Natural killer cell (primary cell): ENCODE measurements around the gene VEZF1. TPM values are rescaled to one million over a fixed set of nuclear protein-coding genes. Genes with fewer than 3 reads are reported as not detected.

Source experiments
- ATAC-seq, 3 donors: fragments of 150-1000 bp in 2 of 3; fragments of 200-7000 bp in 1 of 3; cut with Tn5 transposase; 1 replicate in 1 of 3; 2 replicates in 2 of 3; pipeline ENCODE4 v1.10.0; 2021; ENCODE audit warnings: mild to moderate bottlenecking in 2 of 3, moderate library complexity in 2 of 3
- DNase-seq, 2 donors: peaks; one replicate each; pipeline versions ENCODE4 v3.0.0 to v3.0.0-alpha.2; 2013 to 2021; ENCODE audit warnings: mixed read lengths in 1 of 2
- H3K27ac ChIP-seq: one replicate; pipeline ENCODE4 v1.5.1; 2013; ENCODE audit warnings: mild to moderate bottlenecking, low read length
- H3K27me3 ChIP-seq: one replicate; pipeline ENCODE4 v1.6.1; 2013; ENCODE audit warnings: low read length; ENCODE audit not compliant: control insufficient read depth, insufficient read depth
- H3K36me3 ChIP-seq: one replicate; pipeline ENCODE4 v1.6.1; 2013; ENCODE audit warnings: low read length; ENCODE audit not compliant: control insufficient read depth, insufficient read depth
- H3K4me1 ChIP-seq: one replicate; pipeline ENCODE4 v1.6.1; 2013; ENCODE audit warnings: low read length; ENCODE audit not compliant: control insufficient read depth, insufficient read depth
- H3K4me3 ChIP-seq: one replicate; pipeline ENCODE4 v1.5.1; 2013; ENCODE audit warnings: low read length
- H3K9me3 ChIP-seq: one replicate; pipeline ENCODE4 v1.6.1; 2013; ENCODE audit warnings: low read length; ENCODE audit not compliant: control insufficient read depth, insufficient read depth
- H3K27ac Mint-ChIP-seq, 2 donors: one replicate each; pipeline ENCODE4 v1.8.0; 2022; ENCODE audit warnings: mild to moderate bottlenecking in 2 of 2, mixed read lengths in 2 of 2, moderate library complexity in 1 of 2
- H3K27me3 Mint-ChIP-seq, 2 donors: one replicate each; pipeline ENCODE4 v1.8.0; 2022; ENCODE audit warnings: low read depth in 2 of 2, mixed read lengths in 2 of 2
- H3K36me3 Mint-ChIP-seq: one replicate; pipeline ENCODE4 v1.8.0; 2022; ENCODE audit warnings: mixed read lengths
- H3K4me1 Mint-ChIP-seq, 2 donors: one replicate each; pipeline ENCODE4 v1.8.0; 2022; ENCODE audit warnings: mixed read lengths in 2 of 2
- H3K4me3 Mint-ChIP-seq: one replicate; pipeline ENCODE4 v1.8.0; 2022; ENCODE audit warnings: mild to moderate bottlenecking, moderate library complexity, mixed read lengths
- H3K9me3 Mint-ChIP-seq, 2 donors: one replicate each; pipeline ENCODE4 v1.8.0; 2022; ENCODE audit warnings: mixed read lengths in 2 of 2
- CTCF ChIP-seq: fragments of 200-600 bp; IDR thresholded peaks from one replicate; pipeline ENCODE4 v1.8.0; 2022; ENCODE audit warnings: antibody characterized with exemption
- WGBS: methylation state at CpG from one replicate; pipeline ENCODE4 v1.1.7; 2013; ENCODE audit warnings: missing lambda C conversion rate; ENCODE audit not compliant: insufficient coverage; 5-methylcytosine and 5-hydroxymethylcytosine counted together
- intact Hi-C: fragments of 100-400 bp; cut with micrococcal nuclease; formaldehyde crosslinking; loops from one replicate; pipeline ENCODE4 v1.14.2; 2022
- total RNA-seq, 4 donors: library from RNA; stranded (reverse); fragments of 120-200 nt in 1 of 4; gene quantifications; one replicate each; pipeline versions ENCODE4 v1.2.3 to v1.2.4, GENCODE V29; 2013 to 2022

Gene VEZF1
- total RNA-seq, 3 donors from 2014 or later (not counting 1 experiment from before 2014, with no cell fraction given): 49.8 to 64.6 (median 63.4) TPM

GRCh38 chr17:57937492-57937891 is 50.6 kb downstream of the VEZF1 start:
- no peak overlapping the region for H3K4me3 Mint-ChIP-seq
- intact Hi-C loops: no loop called here
- H3K4me3 ChIP-seq: no peak overlapping the region
- H3K27me3 Mint-ChIP-seq: peaks cover 21% of the 10 kb centered on the region in 2 donors
- H3K4me1 Mint-ChIP-seq: peaks cover 0 to 6% of the 10 kb centered on the region in 2 donors
- H3K27me3 ChIP-seq: no peaks in the 10 kb centered on the region
- H3K9me3 ChIP-seq: no peaks in the 10 kb centered on the region
- no peaks in the 10 kb centered on the region for H3K36me3 ChIP-seq
- no peak for TF ChIP-seq CTCF
- DNase-seq: no peak
- no peak overlapping the region for H3K27ac ChIP-seq
- 90% methylated on average over 1 of the region's 2 CpGs for WGBS
- peaks cover 24% of the 10 kb centered on the region for H3K4me1 ChIP-seq
- H3K27ac Mint-ChIP-seq: no peak overlapping the region
- no peaks in the 10 kb centered on the region for H3K36me3 Mint-ChIP-seq
- no peaks in the 10 kb centered on the region for H3K9me3 Mint-ChIP-seq
- ATAC-seq: no peak

- ATAC-seq (no peak), DNase-seq (no peak)
- Mint-ChIP-seq H3K27me3 (peaks cover 14 to 17% of the 10 kb centered on the region in 2 donors), H3K27ac (no peak overlapping the region), H3K9me3 (no peaks in the 10 kb centered on the region), H3K4me3 (no peak overlapping the region), H3K36me3 (no peaks in the 10 kb centered on the region), H3K4me1 (peaks cover 0 to 6% of the 10 kb centered on the region in 2 donors)
- WGBS: 60% methylated on average over 11 of the region's 11 CpGs
- Histone ChIP-seq H3K9me3 (no peaks in the 10 kb centered on the region), H3K36me3 (no peaks in the 10 kb centered on the region), H3K4me1 (peaks cover 24% of the 10 kb centered on the region), H3K4me3 (no peak overlapping the region), H3K27me3 (no peaks in the 10 kb centered on the region), H3K27ac (no peak overlapping the region)
- intact Hi-C loops: no loop called here
- TF ChIP-seq CTCF: no peak
These were observed 51.9 kb downstream of the VEZF1 start for GRCh38 chr17:57935833-57936807.

- no peak for TF ChIP-seq CTCF
- ATAC-seq: no peak
- H3K27me3 Mint-ChIP-seq: peaks cover 15 to 17% of the 10 kb centered on the region in 2 donors
- WGBS: 92% methylated on average over 12 of the region's 12 CpGs
- no peaks in the 10 kb centered on the region for H3K36me3 ChIP-seq
- H3K9me3 ChIP-seq: no peaks in the 10 kb centered on the region
- H3K27ac Mint-ChIP-seq: no peak overlapping the region
- H3K27ac ChIP-seq: no peak overlapping the region
- peaks cover 12% of the 10 kb centered on the region for H3K4me1 ChIP-seq
- H3K4me3 ChIP-seq: no peak overlapping the region
- no peaks in the 10 kb centered on the region for H3K9me3 Mint-ChIP-seq
- no peaks in the 10 kb centered on the region for H3K4me1 Mint-ChIP-seq
- DNase-seq: no peak
- no peaks in the 10 kb centered on the region for H3K36me3 Mint-ChIP-seq
- peaks cover 2% of the 10 kb centered on the region for H3K27me3 ChIP-seq
- H3K4me3 Mint-ChIP-seq: no peak overlapping the region
- intact Hi-C loops: no loop called here
These were observed 56.4 kb downstream of the VEZF1 start for GRCh38 chr17:57931488-57932137.
